ENCODE results near the gene ERBB2. TPM values are rescaled to one million over a fixed set of nuclear protein-coding genes. Genes with fewer than 3 reads are reported as not detected.

ERBB2 gene
- total RNA-seq, 1 experiment from 2014 or later = 11.9 TPM

Small RNA genes within 50 kb of the gene (small RNA-seq; reads per million reads assigned to genes)
- gene MIR4728 = 0 reads per million in 2 experiments

Other genes with a start within 250 kb of the ERBB2 start
- 20.1 and 22.1 TPM in 2 replicates for gene MED1, start 248.8 kb upstream of the ERBB2 start, total RNA-seq (2014; rRNA removed; shearing (Covaris generic))
- 40.7 TPM in 2 replicates for gene CDK12, start 238.6 kb upstream of the ERBB2 start, total RNA-seq (2014; rRNA removed; shearing (Covaris generic))
- gene NEUROD2, start 92.1 kb upstream of the ERBB2 start, total RNA-seq (2014; rRNA removed; shearing (Covaris generic)) = not detected in 2 replicates
- 0.08 TPM in 1 of 2 replicates, not detected in the other for gene PPP1R1B, start 73.1 kb upstream of the ERBB2 start, total RNA-seq (2014; rRNA removed; shearing (Covaris generic))
- gene STARD3, start 62.9 kb upstream of the ERBB2 start, total RNA-seq (2014; rRNA removed; shearing (Covaris generic)) = 21.2 and 32.9 TPM in 2 replicates
- gene TCAP, start 34.7 kb upstream of the ERBB2 start, total RNA-seq (2014; rRNA removed; shearing (Covaris generic)) = 0.05 and 0.53 TPM in 2 replicates
- gene PNMT, start 31.6 kb upstream of the ERBB2 start, total RNA-seq (2014; rRNA removed; shearing (Covaris generic)) = not detected in 2 replicates
- 6.6 and 7.2 TPM in 2 replicates for gene PGAP3, start 12.0 kb upstream of the ERBB2 start, total RNA-seq (2014; rRNA removed; shearing (Covaris generic))
- gene MIEN1, start 30.5 kb downstream of the ERBB2 start, total RNA-seq (2014; rRNA removed; shearing (Covaris generic)) = 50.0 and 58.8 TPM in 2 replicates
- gene GRB7, start 37.9 kb downstream of the ERBB2 start, total RNA-seq (2014; rRNA removed; shearing (Covaris generic)) = 0.11 TPM in 1 of 2 replicates, not detected in the other
- gene IKZF3, start 164.2 kb downstream of the ERBB2 start, total RNA-seq (2014; rRNA removed; shearing (Covaris generic)) = 0.08 and 0.35 TPM in 2 replicates
- not detected in 2 replicates for gene ZPBP2, start 168.1 kb downstream of the ERBB2 start, total RNA-seq (2014; rRNA removed; shearing (Covaris generic))
- gene GSDMB, start 218.6 kb downstream of the ERBB2 start, total RNA-seq (2014; rRNA removed; shearing (Covaris generic)) = 0.27 and 0.40 TPM in 2 replicates
- gene ORMDL3, start 227.5 kb downstream of the ERBB2 start, total RNA-seq (2014; rRNA removed; shearing (Covaris generic)) = 32.4 and 33.7 TPM in 2 replicates
- not detected in 2 replicates for gene LRRC3C, start 227.7 kb downstream of the ERBB2 start, total RNA-seq (2014; rRNA removed; shearing (Covaris generic))

Data from SK-MEL-5 (cell line).